T-cell (primary cell): Measurements from ENCODE around the gene SAMD11. TPM values are rescaled to one million over a fixed set of nuclear protein-coding genes. Genes with fewer than 3 reads are reported as not detected.

ENCODE experiments used
- ATAC-seq, 4 experiments: fragments of 200-7000 bp in 3 of 4; fragments of 150-1000 bp in 1 of 4; cut with Tn5 transposase; replicated peaks in 1 of 4; 1 replicate in 3 of 4; 2 replicates in 1 of 4; pipeline ENCODE4 v1.10.0; 2021; ENCODE audit warnings: moderate library complexity in 3 of 4, mild to moderate bottlenecking in 2 of 4, moderate number of reproducible peaks in 1 of 4
- CTCF ChIA-PET, 2 donors: fragments of 300-600 bp; sonication (Branson Sonifier 250); formaldehyde crosslinking; loops; one replicate each; lab custom pipeline; 2022; ENCODE audit warnings: antibody characterized with exemption in 2 of 2; lab: Charles Lee
- POLR2A ChIA-PET, 2 donors: fragments of 300-600 bp; sonication (Branson Sonifier 250); formaldehyde crosslinking; loops; one replicate each; lab custom pipeline; 2022; ENCODE audit warnings: antibody characterized with exemption in 2 of 2; lab: Charles Lee
- DNase-seq, 35 experiments: peaks; one replicate each; pipeline versions ENCODE4 v3.0.0 to v3.0.0-alpha.2; 2013 to 2023
- H3K27ac ChIP-seq: one replicate; pipeline ENCODE4 v1.5.1; 2013; ENCODE audit warnings: low read length
- H3K27me3 ChIP-seq, 2 experiments: replicated peaks in 1 of 2; 1 replicate in 1 of 2; 2 replicates in 1 of 2; pipeline versions ENCODE4 v1.6.1 to v1.7.0; 2013; ENCODE audit warnings: low read length in 1 of 2, mixed read lengths in 1 of 2; ENCODE audit not compliant: control insufficient read depth in 2 of 2, insufficient read depth in 2 of 2; ENCODE audit errors: extremely low read depth in 1 of 2
- H3K36me3 ChIP-seq, 2 donors: 1 replicate in 1 of 2; 2 replicates in 1 of 2; pipeline versions ENCODE4 v1.6.1 to v1.7.0; 2013; ENCODE audit warnings: low read length in 1 of 2; ENCODE audit not compliant: control insufficient read depth in 2 of 2, insufficient read depth in 1 of 2; ENCODE audit errors: extremely low read depth in 1 of 2
- H3K4me1 ChIP-seq, 2 experiments: 1 replicate in 1 of 2; 2 replicates in 1 of 2; pipeline versions ENCODE4 v1.6.1 to v1.7.0; 2013; ENCODE audit warnings: low read length in 2 of 2, mixed read lengths in 1 of 2; ENCODE audit not compliant: insufficient read depth in 2 of 2, control insufficient read depth in 1 of 2; ENCODE audit errors: extremely low read depth in 1 of 2
- H3K4me3 ChIP-seq, 2 donors: 1 replicate in 1 of 2; 2 replicates in 1 of 2; pipeline versions ENCODE4 v1.5.1 to v1.7.0; 2013; ENCODE audit warnings: mild to moderate bottlenecking in 2 of 2, low read length in 1 of 2, moderate library complexity in 1 of 2; ENCODE audit not compliant: control insufficient read depth in 1 of 2; ENCODE audit errors: extremely low read depth in 1 of 2
- H3K9me3 ChIP-seq: 2 replicates; pipeline ENCODE4 v1.7.0; 2013
- H3K27ac Mint-ChIP-seq, 2 donors: one replicate each; pipeline ENCODE4 v1.8.0; 2020 to 2021; ENCODE audit warnings: mild to moderate bottlenecking in 2 of 2, mixed read lengths in 2 of 2
- H3K27me3 Mint-ChIP-seq, 2 donors: one replicate each; pipeline ENCODE4 v1.8.0; 2021 to 2022; ENCODE audit warnings: mixed read lengths in 2 of 2
- H3K36me3 Mint-ChIP-seq: one replicate; pipeline ENCODE4 v1.8.0; 2021; ENCODE audit warnings: mixed read lengths
- H3K4me1 Mint-ChIP-seq, 3 donors: one replicate each; pipeline ENCODE4 v1.8.0; 2020 to 2022; ENCODE audit warnings: mixed read lengths in 3 of 3, mild to moderate bottlenecking in 1 of 3
- H3K4me3 Mint-ChIP-seq, 3 donors: one replicate each; pipeline ENCODE4 v1.8.0; 2020 to 2022; ENCODE audit warnings: mild to moderate bottlenecking in 3 of 3, mixed read lengths in 3 of 3, moderate library complexity in 3 of 3
- H3K9me3 Mint-ChIP-seq, 3 donors: one replicate each; pipeline ENCODE4 v1.8.0; 2020 to 2022; ENCODE audit warnings: mixed read lengths in 3 of 3
- WGBS: methylation state at CpG from one replicate; pipeline ENCODE4 v1.1.5; 2013; ENCODE audit warnings: missing lambda C conversion rate; ENCODE audit not compliant: insufficient coverage; 5-methylcytosine and 5-hydroxymethylcytosine counted together
- total RNA-seq, 35 experiments: library from RNA in 6 of 35; stranded (reverse) in 6 of 35; fragments of 120-200 nt in 1 of 35; gene quantifications; one replicate each; pipeline versions ENCODE4 v1.2.1 to v1.2.4 and lab custom pipeline; 2013 to 2026

The SAMD11 gene
- total RNA-seq, 5 donors from 2014 or later (not counting 1 experiment from before 2014, with no cell fraction given), result 0.32 to 0.70 (median 0.53) TPM; not detected in 2

DNA sequence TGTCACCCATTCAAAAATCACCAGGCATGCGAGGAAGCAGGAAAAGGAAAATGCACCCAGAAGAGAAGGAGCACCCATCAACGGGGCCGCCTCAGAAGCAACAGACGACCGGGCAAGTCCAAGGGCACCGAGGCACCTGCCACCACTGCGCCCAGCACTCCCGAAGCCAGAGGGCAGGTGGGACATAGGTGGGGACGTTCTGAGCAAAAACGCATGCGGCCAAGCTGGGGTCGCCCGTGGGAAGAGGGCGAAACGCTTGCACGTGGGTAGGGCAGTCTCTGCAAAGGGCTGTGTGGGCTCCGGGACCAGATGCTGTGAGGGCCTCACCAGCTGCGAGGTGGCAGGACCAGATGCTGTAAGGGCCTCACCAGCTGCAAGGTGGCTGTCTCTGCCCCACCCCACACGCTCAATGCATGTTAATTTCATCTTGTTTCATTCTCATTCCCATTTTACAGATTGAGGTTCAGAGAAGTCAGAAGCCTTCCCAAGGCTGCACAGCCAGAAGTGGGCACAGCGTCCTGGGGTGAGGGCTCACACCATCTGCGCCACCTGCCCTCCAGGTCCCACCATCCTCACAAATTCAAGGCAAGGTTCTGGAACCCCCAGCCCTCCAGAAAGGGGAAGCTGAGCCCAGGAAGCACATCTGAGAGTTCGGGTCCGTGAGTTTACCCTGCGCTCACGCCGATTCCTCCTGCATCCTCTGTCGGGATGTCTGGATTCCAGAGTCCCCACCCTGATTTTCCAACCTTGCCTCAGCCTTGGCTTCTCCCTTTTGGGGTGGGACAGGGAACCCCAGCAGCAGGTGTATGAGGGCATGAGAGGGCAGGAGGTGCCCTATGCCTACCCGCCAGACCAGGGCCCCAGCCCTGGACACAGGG, 8.2 kb upstream of the SAMD11 start:
- Histone ChIP-seq H3K27ac (no peak overlapping the region), H3K4me3 (no peak overlapping the region), H3K9me3 (no peaks in the 10 kb centered on the region), H3K27me3 (peaks cover 0 to 90% of the 10 kb centered on the region in 2 experiments), H3K36me3 (no peaks in the 10 kb centered on the region), H3K4me1 (peaks cover 0 to 6% of the 10 kb centered on the region in 2 experiments)
- ChIA-PET POLR2A (no interaction called here), CTCF (no interaction called here)
- WGBS, result 65% methylated on average over 19 of the region's 28 CpGs
- no peak for DNase-seq
- H3K27me3 Mint-ChIP-seq, result peaks cover 28 to 54% of the 10 kb centered on the region in 2 donors
- peaks cover 3 to 14% (median 9%) of the 10 kb centered on the region in 3 donors for H3K4me1 Mint-ChIP-seq
- H3K27ac Mint-ChIP-seq, result no peak overlapping the region
- no peaks in the 10 kb centered on the region for H3K9me3 Mint-ChIP-seq
- no peak for ATAC-seq
- H3K4me3 Mint-ChIP-seq, result no peak overlapping the region
- H3K36me3 Mint-ChIP-seq, result no peaks in the 10 kb centered on the region

GRCh38 chr1:916173-917075, 7.3 kb upstream of the SAMD11 start:
- POLR2A ChIA-PET, result no interaction called here
- peaks cover 0 to 91% of the 10 kb centered on the region in 2 experiments for H3K27me3 ChIP-seq
- DNase-seq (no peak), ATAC-seq (no peak)
- no peaks in the 10 kb centered on the region for H3K9me3 ChIP-seq
- Mint-ChIP-seq H3K27ac (no peak overlapping the region), H3K27me3 (peaks cover 30 to 52% of the 10 kb centered on the region in 2 donors), H3K36me3 (no peaks in the 10 kb centered on the region), H3K4me1 (peaks cover 6 to 21% (median 15%) of the 10 kb centered on the region in 3 donors), H3K4me3 (no peak overlapping the region), H3K9me3 (no peaks in the 10 kb centered on the region)
- CTCF ChIA-PET, result interaction anchor here in 1 of 2 donors (1.1 kb wide), 1 partner anchor 12 kb away, joined by 3 read pairs; no protein-coding TSS in a partner anchor
- no peak overlapping the region for H3K4me3 ChIP-seq
- peaks cover 0 to 15% of the 10 kb centered on the region in 2 experiments for H3K4me1 ChIP-seq
- no peak overlapping the region for H3K27ac ChIP-seq
- 79% methylated on average over 28 of the region's 31 CpGs for WGBS
- H3K36me3 ChIP-seq, result no peaks in the 10 kb centered on the region

GRCh38 chr1:917076-917459, 6.7 kb upstream of the SAMD11 start:
- Histone ChIP-seq H3K4me3 (no peak overlapping the region), H3K9me3 (no peaks in the 10 kb centered on the region), H3K4me1 (peaks cover 0 to 16% of the 10 kb centered on the region in 2 experiments), H3K36me3 (no peaks in the 10 kb centered on the region), H3K27ac (no peak overlapping the region), H3K27me3 (peaks cover 0 to 94% of the 10 kb centered on the region in 2 experiments)
- Mint-ChIP-seq H3K27ac (no peak overlapping the region), H3K9me3 (no peaks in the 10 kb centered on the region), H3K27me3 (peaks cover 32 to 55% of the 10 kb centered on the region in 2 donors), H3K4me3 (no peak overlapping the region), H3K4me1 (peaks cover 6 to 24% (median 17%) of the 10 kb centered on the region in 3 donors), H3K36me3 (no peaks in the 10 kb centered on the region)
- ATAC-seq (no peak), DNase-seq (no peak)
- CTCF ChIA-PET, result interaction anchor here in 1 of 2 donors (1.1 kb wide), 1 partner anchor 12 kb away, joined by 3 read pairs; no protein-coding TSS in a partner anchor
- WGBS, result 88% methylated on average over 4 of the region's 7 CpGs
- POLR2A ChIA-PET, result no interaction called here

- no peaks in the 10 kb centered on the region for H3K9me3 Mint-ChIP-seq
- H3K4me3 Mint-ChIP-seq, result no peak overlapping the region
- peaks cover 30 to 57% of the 10 kb centered on the region in 2 donors for H3K27me3 Mint-ChIP-seq
- ATAC-seq (no peak), DNase-seq (no peak)
- peaks cover 6 to 19% (median 18%) of the 10 kb centered on the region in 3 donors for H3K4me1 Mint-ChIP-seq
- 74% methylated on average over 19 of the region's 22 CpGs for WGBS
- H3K27ac Mint-ChIP-seq, result no peak overlapping the region
- Histone ChIP-seq H3K4me3 (no peak overlapping the region), H3K36me3 (no peaks in the 10 kb centered on the region), H3K27me3 (peaks cover 0 to 95% of the 10 kb centered on the region in 2 experiments), H3K9me3 (no peaks in the 10 kb centered on the region), H3K27ac (no peak overlapping the region), H3K4me1 (peaks cover 0 to 19% of the 10 kb centered on the region in 2 experiments)
- no peaks in the 10 kb centered on the region for H3K36me3 Mint-ChIP-seq
- ChIA-PET POLR2A (no interaction called here), CTCF (interaction anchor here in 1 of 2 donors (1.1 kb wide), 1 partner anchor 13 kb away, joined by 3 read pairs; no protein-coding TSS in a partner anchor)
Measured at GRCh38 chr1:917466-918091, 6.1 kb upstream of the SAMD11 start.

- peaks cover 26 to 62% of the 10 kb centered on the region in 2 donors for H3K27me3 Mint-ChIP-seq
- 89% methylated on average over 15 of the region's 15 CpGs for WGBS
- no peaks in the 10 kb centered on the region for H3K36me3 ChIP-seq
- H3K4me3 ChIP-seq, result no peak overlapping the region
- peaks cover 11 to 21% (median 15%) of the 10 kb centered on the region in 3 donors for H3K4me1 Mint-ChIP-seq
- H3K9me3 ChIP-seq, result no peaks in the 10 kb centered on the region
- peaks cover 2 to 95% of the 10 kb centered on the region in 2 experiments for H3K27me3 ChIP-seq
- H3K27ac Mint-ChIP-seq, result no peak overlapping the region
- CTCF ChIA-PET, result no interaction called here
- H3K27ac ChIP-seq, result no peak overlapping the region
- no peaks in the 10 kb centered on the region for H3K36me3 Mint-ChIP-seq
- H3K4me1 ChIP-seq, result peaks cover 5 to 27% of the 10 kb centered on the region in 2 experiments
- POLR2A ChIA-PET, result no interaction called here
- no peak for ATAC-seq
- no peaks in the 10 kb centered on the region for H3K9me3 Mint-ChIP-seq
- H3K4me3 Mint-ChIP-seq, result no peak overlapping the region
- no peak for DNase-seq
Measured at GRCh38 chr1:918353-918752, 5.4 kb upstream of the SAMD11 start.
